HG02884 (cell line): Measurements from ENCODE around the gene RASGEF1B.

Source experiments
- ATAC-seq: cut with Tn5 transposase; IDR thresholded peaks from one replicate; pipeline ENCODE4 v1.9.1; 2021; ENCODE audit warnings: mild to moderate bottlenecking, moderate library complexity; ENCODE audit not compliant: unreplicated experiment

Gene RASGEF1B

DNA sequence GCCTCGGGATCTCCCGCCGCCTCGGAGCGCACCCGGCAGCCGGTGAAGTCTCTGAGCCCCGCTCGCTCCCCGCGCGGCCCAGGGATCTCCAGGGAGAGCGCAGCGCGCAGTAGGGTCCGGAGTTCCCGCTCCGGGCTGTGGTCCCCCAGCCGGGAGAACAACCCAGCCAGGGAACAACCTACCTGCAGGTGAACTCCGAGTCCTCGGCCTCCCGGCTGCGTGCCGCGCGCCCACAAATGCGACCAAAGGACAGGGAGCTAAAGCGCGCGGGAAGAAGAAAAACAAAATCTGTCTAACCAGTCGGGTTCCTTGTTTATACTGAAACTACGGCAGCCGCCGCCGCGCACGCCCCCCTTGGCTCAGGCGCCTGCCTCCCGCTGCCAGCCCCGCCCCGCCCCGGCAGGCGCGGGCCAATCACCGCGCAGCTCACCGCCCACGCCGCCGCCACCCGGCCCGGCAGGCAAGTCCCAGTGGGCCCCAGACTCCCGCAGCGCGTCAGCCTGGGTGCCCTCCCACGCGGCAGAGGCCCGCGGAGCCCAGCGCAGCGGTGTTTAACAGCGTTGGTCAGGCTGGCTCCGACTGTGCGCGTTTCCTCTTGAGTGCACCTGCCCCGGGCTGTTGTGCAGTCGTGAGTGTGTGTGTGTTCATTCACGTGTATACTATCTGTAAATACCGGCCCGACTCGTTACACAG, at the start of gene RASGEF1B:
Gene RASGEF1B (minus strand): TSS at position 320 of the 693 bp plus-strand sequence. CDS start 12,399 bp downstream, outside the sequence.
- peak; percentile 93 for ATAC-seq

DNA sequence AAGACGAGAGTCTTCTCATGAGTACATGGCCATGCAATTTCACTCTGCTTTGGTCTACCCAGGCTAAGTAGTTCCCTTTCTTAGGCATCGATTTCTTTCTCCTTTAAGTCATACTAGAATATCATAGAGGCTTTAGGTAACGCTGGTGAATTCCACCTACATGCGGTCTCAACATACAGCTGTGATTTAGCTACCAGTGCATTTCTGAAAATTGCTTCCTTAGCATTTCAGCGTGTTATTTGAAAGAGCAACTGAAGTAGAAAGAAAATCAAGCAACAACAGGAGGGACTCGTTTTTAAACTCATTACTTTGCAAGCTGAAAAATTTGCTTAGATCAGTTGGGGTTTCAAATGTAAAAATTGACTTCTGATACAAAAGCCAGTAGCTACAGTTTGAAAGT, 48.1 kb upstream of the RASGEF1B start:
- ATAC-seq: no peak

DNA sequence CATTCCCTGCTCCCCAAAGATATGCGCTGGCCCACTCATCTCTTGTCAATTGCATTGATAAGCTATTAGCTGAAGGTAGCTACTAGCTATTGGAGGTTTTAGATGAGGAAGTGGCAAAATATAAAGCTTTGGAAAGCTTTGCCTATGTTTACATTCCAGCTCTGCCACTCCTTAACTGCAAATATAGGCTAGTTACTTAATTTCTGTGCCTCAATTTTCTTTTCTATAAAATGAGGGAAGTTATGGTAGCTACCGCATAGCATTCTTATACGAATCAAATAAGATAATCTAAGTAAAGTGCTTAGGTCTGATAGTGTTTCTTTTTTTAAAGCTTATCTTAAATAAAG, 47.7 kb upstream of the RASGEF1B start:
- ATAC-seq: no peak

DNA sequence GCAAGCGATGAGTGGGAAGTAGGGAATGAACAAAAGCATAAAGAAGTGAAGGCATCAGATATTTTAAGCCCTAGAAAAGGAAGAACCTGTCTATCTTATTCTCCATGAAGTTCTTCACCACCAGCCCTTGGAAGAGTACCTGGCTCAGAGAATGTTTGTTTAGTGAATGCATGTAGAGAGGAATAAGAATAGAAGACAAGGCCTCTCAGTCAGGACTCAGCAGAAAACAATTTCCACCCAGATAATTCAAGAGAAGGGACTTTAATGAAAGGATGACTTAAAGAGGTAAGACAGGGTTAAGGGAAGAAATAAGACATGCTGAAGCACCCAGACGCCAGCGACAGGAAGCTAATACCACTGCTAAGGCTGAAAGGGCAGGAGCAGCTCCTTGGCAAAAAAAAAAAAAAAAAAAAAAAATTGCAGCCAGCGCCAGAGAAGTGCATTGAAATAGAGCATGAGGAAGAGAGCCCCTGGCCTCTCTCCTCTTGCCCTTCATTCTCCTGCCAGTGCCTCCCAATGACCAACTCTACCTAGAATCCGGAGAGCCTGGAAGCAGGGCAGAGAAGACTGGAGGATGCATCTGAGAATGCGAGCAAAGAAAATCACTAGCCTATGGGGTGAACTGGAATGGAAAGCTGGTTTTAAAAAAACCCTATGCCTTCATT, 47.2 kb upstream of the RASGEF1B start:
- ATAC-seq: no peak

DNA sequence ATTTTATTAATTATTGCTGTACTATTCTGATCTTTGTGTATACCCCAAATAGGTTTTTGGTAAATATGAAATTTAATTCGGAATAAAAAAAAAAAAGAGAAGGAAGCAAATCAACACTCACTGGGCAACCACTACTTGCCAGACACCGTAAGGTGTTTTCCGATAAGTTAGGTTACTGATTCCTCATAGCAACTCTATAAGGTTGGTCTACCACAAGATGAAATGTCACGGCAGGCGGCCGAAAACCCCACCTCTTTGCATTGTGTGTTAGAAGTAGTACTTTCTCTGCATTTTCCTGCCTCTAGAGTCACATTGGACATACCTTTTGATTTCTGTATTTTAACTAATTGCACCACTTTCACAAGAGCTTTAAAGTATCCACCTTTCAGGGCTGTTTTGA, 44.5 kb upstream of the RASGEF1B start:
- ATAC-seq: no peak

DNA sequence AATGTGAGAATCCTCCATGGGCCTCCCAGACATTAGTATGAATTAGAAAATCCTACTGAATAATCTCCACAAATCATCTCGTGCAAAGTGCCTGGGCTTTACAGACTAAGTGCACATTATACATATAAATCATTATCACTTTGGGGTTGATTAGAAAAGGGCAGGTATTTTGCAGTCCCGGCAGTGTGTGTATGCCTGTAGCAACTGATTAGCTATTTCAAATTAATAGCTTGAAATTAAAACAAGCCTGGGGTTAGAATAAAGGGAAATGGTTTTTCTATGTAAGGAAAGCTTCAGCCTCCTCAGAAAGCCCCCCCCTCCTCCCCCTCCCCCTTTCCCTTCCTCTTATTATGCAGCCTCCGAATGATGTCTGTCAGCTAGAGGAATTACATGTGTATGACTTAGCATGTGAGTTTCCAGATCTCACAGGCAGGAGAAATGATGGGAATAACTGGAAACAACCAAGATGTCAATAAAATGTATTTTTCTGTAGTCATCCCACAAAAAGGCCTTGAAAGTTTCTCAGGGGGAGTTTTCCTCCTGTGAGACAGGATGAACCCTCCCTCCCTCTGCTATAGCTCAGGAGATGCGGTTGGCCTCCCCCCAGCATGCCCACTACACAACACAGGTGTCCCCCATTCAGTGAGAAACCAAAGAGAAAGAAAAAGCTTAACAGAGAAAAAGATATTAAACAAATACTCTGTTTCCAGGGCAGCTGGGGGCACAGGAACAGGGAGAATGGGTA, 41.2 kb upstream of the RASGEF1B start:
- no peak for ATAC-seq

DNA sequence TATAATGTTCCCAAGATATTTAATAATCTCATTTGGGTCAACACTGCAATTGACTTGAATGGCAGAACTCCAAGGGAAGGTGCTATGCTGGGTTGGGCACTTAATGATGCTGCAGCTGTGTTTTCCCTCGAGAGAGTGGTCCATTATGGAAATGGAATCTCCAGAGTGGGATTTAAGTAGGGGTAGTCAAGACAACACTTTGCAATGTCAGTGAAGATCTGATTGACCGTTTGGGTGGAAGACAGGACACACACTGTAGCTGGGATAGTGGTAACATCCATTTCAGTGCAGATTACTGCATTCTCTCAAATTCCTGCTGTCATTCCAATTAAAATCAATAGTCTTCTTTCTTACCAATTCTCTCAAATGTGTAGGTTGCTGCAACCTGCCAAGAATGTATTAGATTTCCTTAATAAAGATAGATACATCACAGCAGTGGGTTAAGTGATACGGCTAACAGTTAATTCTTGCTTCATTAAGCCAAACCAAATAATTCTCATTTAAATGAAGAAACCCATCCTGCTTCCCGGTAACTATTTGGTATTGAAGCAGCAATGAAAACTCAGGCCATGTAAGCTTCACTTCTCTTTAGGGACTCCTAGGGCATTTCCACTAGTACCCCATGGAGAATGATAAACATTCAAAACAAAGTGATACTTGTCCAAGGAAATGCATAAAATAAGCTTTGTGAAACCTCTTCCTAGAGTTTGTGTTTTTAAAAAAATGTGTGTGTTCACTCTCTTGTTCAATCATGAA, 40.5 kb upstream of the RASGEF1B start:
- no peak for ATAC-seq

DNA sequence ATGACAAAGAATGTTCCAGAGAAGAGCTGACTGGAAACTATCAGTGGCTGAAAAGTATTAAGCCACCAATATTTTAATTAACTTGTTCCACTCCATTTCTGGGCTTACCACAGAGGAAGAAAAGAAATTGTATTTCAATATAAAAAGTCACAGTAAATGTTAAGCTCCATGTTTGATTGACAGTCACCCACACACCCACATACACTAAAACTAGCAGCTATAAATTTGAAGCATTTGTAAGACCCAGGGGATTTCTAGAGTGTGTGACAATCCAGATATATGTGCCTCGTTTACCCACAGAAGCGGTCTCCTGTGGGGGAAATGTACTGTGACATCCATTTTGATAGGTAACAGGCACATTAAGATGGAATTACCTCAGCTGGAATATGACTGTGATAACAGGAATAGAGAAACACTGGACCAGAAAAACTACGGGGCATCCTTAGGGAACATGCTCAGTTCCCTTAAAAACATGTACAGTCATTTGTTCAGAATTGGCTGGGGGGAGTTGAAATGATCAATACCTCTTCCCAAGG, 39.0 kb upstream of the RASGEF1B start:
- ATAC-seq: no peak

DNA sequence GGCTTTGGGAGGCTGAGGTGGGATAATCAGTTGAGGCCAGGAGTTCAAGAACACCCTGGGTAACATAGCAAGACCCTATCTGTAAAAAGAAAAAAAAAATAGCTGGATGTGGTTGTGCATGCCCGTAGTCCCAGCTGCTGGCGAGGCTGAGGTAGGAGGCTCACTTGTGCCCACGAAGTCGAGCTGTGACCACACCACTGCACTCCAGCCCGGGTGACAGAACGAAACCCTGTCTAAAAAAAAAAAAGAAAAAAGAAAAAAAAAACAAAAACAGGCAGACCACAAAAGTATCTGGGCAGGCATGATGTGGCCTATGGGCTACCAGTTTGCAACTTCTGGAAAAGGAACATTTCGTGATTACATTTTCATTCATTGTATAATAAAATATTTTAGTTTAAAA, 38.1 kb upstream of the RASGEF1B start:
- ATAC-seq: no peak

DNA sequence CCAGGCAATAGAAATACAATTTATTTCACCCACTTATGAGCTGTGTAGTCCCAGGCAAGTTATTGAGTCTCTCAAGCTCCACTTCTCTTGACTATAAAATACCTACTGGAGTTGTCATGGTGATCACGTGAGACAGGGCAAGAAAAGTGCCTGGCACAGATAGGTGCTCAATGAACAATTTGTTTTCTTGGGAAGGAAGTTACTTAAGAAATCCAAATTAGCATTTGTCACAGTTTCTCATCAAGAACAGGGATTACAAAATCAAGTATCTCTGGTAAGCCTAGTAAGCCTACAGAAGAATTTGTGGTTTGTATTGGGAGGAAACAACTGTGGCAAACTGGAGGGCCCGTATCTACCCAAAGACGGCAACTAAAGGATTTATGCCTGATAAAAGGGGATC, 37.5 kb upstream of the RASGEF1B start:
- ATAC-seq: no peak

DNA sequence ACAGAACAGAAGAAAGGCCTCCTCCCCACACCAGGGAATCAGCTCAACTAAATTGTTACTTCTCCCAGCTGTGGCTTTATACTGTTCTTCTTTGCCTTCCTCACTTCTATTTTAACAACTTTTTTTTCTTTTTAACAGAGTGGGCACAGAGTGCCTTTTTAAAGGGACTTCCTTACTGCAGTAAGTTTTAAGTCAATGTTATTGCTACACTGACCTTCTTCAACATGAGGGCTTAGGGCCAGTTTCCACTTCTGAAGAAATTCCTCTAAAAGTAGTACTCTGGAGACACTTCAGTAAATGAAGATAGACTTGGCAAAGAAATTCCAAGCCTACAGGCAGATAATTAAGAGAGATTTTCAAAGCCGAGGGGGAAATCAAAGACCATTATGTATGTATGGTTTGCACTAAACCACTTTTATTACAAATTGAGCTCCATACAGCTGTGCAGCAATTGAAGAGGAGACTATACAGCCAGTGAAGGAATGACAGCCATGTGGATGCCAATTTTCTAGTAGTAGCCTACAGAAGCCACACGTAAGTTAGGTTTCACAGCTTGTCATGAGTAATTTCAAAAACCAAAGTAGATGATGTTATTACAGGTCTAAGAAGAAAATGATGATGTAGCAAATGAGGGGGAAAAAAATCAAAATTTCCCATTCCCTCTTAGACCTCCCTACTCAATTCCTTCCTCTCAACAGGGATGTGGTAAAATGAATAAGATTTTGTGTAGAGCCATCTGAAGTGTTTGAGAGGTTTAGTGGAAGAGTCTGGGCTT, 36.9 kb upstream of the RASGEF1B start:
- no peak for ATAC-seq

DNA sequence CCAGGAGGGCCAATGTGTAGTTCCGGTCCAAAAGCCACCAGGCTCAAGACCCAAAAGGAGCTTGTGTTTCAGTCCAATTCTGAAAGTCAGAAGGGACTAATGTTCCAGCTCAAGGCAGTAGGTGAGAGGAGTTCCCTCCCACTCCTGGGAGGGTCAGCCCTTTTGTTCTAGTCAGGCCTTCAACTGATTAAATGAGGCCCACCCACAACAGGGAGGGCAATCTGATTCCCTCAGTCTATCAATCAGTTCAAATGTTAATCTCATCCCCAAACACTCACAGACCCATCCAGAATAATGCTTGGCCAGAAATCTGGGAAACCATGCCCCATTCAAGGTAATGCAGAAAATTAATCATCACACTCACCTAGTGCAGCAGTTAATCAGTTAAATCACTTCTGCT, 35.8 kb upstream of the RASGEF1B start:
- no peak for ATAC-seq

DNA sequence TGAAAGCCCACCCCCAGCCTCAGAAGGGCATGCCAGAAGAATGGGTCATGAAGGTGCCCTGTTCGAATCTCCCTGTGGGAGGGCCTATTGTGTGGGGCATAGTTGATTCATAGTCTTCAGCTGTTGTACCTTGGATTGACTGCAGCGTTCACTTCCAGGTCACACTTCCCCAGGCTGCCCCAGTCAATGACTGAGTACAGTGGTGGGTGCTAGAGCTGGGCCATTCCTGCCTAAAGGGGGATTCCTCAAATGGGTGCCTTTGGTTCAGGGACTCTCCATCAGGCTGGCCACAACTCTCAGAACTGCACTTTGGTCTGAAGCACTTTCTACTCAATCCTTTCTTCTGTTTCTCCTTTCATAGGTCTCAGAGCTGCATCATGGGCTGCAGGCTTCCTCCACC, 35.0 kb upstream of the RASGEF1B start:
- peak; percentile 56 for ATAC-seq

DNA sequence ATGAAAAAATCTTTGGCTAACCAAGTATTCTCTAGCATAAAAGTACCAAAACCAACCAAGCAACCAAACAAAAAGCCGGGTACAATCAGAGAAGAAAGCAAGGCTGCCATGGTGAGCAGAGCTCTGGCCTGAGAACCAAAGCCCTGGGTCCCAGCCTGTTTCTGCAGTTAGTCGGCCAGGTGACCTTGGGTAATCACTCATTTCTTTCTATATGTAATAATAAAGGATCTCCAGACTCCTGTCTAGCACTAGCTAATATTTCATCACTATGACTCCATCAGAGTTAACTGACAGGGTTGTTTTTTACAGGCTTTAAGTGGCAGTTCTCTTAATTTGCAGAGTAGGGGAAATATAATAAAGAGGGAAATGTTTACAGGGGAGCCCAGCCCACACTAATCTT, 34.0 kb upstream of the RASGEF1B start:
- ATAC-seq: no peak

DNA sequence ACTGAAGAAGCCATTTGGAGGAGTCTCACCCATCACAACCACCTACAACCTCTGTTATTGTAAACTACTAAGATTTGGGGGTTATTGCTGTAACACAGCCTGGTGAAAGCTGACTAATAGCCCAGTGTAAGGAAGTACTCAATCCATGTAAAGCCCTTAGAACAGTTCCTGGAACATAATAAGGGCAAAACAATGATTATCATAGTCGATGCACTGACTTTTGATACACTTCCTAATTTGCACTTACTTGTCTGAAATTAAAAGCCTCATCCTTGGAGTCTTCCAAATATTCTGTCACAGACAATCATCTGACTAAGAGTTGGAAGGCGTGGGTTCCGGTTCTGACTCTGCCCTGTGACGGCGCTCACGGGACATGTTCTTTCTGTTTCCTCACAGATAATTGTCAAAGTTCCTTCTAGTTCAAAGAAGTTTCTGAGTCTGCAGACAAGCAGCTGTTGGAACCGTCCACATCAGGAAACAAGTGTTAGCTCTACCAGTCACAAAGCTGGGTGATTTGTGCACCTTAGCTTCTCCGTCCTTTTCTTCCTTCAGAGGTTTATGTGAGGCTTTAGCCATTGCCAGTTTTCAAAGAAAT, 33.4 kb upstream of the RASGEF1B start:
- ATAC-seq: peak; percentile 66

DNA sequence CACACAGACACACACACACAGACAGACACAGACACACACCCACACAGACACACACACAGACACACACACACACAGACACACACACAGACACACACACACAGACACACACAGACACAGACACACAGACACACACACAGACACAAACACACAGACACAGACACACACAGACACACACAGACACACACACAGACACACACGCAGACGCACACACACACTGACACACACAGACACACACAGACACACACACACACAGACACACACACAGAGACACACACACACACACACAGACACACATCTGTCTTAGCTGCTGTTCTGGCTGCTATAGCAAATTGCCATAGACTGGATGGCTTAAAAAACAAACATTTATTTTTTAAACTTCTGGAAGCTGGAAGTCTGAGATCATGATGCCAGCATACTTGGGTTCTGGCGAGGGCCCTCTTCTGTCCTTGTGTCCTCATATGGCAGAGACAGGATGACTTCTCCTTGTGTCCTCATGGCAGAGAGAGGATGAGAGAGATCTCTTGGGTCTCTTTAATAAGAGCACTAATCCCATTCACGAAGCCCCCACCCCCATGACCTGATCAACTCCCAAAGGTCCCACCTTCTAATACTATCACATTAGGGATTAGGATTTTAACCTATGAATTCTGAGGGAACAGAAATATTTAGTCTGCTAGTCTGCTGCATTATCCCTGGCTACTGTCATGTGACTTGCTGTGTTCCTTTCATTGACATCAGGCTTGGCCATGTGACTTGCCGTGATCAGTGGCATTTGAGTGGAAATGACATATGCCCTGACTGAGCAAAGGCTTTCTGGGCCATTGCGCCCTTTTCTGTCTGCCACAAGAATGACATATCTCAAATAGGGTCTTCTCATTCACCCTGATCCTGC, 32.7 kb upstream of the RASGEF1B start:
- no peak for ATAC-seq

DNA sequence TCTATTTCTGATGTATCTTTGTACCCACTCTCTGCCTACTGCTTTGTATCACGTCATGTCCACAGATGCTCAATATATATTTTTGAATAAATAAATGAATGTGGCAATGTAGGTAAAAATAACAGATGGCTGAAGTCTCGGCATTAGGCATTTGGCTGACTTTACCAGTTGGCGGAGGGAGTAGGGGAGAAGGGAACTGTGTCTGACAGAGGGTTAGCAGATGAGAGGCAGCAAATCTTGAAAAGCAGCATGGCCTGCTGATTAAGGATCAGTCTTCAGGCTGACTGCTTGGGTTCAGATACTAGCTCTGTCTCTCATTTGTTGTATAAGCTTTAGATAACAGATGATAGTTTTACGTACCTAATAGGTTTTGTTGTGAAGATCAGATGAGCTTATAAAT, 31.9 kb upstream of the RASGEF1B start:
- no peak for ATAC-seq

DNA sequence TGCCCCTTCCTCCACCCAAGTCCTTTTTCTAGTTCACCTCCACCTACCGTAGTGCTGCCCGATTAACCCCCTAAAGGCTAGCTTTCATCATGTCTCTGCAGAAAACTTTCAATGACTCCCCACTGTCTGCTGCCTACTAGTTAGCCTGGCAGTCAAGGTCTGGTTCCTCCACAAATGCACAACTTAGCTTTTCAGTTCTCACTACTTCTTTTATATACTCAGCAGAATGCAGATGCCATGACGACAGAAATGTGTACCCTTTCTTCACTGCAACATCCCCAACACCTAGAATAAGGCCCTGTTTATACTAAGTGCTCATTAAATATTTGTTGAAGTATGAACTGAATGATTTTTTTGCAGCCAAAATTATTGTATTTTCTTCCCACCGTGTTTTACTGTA, 30.9 kb upstream of the RASGEF1B start:
- no peak for ATAC-seq

DNA sequence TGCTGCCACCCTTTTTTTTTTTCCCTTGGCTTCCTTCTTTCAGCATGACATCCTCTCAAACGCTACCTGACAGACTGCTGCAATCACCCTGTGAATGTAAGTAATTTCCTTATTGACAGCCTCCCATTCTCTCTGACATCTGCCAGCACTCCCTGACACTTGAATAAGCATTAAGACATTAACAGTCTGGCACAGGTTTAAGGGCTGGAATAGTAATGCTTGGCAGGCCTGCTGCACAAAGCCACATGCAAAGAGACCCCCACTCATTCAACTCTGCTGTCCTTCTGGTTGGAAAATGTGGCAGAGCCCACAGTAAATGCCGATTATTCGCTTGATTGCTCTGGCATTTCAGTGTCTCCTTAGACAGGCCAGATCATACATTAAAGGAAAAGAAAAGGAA, 28.1 kb upstream of the RASGEF1B start:
- no peak for ATAC-seq
